Measurements from ENCODE around the gene KCNH6.

KCNH6 gene

DNA sequence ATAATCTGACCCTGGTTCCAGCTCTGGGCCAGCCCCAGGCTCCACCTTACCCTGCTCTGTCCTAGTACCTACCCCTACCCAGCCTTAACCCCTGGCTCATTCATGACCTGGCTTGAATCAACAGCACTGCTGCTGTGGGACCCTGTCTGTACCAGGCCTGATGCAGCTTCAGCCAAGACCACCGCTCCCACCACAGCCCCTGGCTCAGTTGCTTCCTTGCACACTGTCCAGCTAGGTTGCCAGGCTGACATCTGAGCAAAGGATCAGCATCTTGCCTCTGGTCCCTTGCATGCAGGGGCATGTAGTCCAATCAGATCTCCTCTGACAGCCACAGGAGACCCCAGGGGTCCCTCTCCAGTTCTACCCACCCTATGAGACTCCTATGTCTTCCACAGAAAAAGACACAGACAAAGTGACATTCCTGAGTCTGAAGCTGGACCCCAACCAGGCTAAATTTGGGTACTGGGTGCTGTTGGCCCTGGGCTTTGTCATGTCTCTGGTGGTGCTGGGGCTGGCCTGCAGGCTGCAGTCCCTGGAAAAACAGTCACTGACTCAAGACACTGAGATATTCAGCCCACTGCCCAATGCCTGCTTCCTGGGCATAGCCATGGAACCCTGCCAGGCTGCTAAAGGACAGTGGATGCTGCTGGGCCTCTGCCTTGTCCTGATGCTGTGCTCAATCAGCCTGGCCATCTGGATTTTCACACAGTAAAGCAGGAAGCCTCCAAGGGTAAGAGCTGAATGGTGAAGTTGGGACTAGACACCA is 3.9 kb upstream of the KCNH6 start:
- no peak overlapping the region for H3K4me3 ChIP-seq (ENCODE audit: low read depth, low read length)
- no peak for DNase-seq (ENCODE audit: low read depth)
- TF ChIP-seq, protein P1, sequence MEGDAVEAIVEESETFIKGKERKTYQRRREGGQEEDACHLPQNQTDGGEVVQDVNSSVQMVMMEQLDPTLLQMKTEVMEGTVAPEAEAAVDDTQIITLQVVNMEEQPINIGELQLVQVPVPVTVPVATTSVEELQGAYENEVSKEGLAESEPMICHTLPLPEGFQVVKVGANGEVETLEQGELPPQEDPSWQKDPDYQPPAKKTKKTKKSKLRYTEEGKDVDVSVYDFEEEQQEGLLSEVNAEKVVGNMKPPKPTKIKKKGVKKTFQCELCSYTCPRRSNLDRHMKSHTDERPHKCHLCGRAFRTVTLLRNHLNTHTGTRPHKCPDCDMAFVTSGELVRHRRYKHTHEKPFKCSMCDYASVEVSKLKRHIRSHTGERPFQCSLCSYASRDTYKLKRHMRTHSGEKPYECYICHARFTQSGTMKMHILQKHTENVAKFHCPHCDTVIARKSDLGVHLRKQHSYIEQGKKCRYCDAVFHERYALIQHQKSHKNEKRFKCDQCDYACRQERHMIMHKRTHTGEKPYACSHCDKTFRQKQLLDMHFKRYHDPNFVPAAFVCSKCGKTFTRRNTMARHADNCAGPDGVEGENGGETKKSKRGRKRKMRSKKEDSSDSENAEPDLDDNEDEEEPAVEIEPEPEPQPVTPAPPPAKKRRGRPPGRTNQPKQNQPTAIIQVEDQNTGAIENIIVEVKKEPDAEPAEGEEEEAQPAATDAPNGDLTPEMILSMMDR (IDR thresholded peaks at IDR 0.05; ENCODE audit: insufficient read depth, low read depth, low read length, missing control alignments) = no peak

GRCh38 chr17:63519972-63520882 is 2.9 kb upstream of the KCNH6 start:
- DNase-seq (ENCODE audit: low read depth) = no peak
- TF ChIP-seq, protein P1 (IDR thresholded peaks at IDR 0.05; ENCODE audit: insufficient read depth, low read depth, low read length, missing control alignments) = no peak
- no peak overlapping the region for H3K4me3 ChIP-seq (ENCODE audit: low read depth, low read length)

DNA sequence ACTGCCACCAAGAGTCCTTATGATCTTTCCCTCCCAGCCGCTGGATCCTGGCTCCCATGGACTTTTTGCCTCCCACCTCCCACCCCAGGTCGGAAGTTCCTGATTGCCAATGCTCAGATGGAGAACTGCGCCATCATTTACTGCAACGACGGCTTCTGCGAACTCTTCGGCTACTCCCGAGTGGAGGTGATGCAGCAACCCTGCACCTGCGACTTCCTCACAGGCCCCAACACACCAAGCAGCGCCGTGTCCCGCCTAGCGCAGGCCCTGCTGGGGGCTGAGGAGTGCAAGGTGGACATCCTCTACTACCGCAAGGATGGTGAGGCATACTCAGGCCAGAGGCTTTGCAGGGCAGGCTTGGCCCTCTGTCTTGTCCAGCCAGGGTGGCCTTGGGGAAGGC is 893 bp downstream of the KCNH6 start:
- TF ChIP-seq, protein P1 (IDR thresholded peaks at IDR 0.05; ENCODE audit: insufficient read depth, low read depth, low read length, missing control alignments) = no peak
- H3K4me3 ChIP-seq (ENCODE audit: low read depth, low read length) = no peak overlapping the region
- DNase-seq (ENCODE audit: low read depth) = no peak

DNA sequence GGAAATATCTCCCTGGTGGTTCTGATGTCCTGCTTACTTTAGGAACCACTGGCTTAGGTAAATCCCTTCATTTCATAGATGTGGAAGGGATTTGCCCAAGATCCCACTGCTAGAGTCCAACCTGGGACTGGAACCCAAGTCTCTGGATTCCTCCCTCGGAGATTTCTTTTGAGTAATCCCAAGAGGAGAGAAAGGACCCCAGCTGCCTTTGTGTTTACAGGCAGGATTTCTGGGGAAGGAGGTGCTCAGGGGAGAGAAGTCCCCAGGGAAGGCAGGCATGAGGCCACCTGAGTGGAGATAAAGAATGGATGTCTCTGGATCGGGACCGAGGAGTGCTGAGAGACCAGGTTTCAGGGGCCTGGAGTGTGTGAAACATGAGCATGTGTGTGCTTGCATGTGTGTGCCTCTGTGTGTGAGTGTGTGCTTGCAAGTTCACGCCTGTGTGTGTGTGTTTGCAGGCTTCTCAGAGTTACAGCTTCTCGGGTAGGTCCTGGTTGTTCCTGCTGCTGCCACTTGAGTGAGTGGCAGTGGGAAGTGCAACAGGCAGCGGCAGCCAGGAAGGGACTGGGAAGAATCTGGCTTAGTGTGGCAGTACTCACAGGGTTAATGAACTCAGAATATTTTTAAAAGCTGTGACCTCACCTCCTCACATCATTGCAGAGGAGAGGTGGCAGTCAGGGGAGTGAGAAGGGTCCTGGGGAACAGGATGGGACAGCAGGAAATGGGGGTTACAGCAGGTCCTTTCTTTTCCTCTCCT is 2.2 kb downstream of the KCNH6 start:
- TF ChIP-seq, protein P1 (IDR thresholded peaks at IDR 0.05; ENCODE audit: insufficient read depth, low read depth, low read length, missing control alignments) = no peak
- DNase-seq (ENCODE audit: low read depth) = no peak
- no peak overlapping the region for H3K4me3 ChIP-seq (ENCODE audit: low read depth, low read length)

DNA sequence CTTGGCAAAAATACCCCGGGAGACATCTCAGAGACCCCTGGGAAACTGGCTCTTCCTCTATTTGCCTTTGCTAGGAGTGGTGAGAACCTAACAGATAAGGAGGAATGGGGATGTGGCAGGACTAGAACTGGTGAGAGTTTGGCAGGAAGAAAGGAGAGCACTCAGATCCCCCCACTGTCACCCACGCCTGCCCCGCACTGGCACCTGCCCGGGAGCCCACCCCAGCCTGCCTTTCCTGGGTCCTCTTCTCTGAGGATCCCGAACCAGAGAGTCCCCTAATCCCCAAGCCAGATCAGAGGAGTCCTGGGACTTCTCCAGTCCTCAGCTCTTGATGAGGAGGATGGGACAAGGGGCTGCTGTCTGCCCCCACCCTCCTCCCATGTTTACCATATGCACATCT is 3.7 kb downstream of the KCNH6 start:
- TF ChIP-seq, protein P1 (IDR thresholded peaks at IDR 0.05; ENCODE audit: insufficient read depth, low read depth, low read length, missing control alignments) = no peak
- no peak overlapping the region for H3K4me3 ChIP-seq (ENCODE audit: low read depth, low read length)
- no peak for DNase-seq (ENCODE audit: low read depth)

DNA sequence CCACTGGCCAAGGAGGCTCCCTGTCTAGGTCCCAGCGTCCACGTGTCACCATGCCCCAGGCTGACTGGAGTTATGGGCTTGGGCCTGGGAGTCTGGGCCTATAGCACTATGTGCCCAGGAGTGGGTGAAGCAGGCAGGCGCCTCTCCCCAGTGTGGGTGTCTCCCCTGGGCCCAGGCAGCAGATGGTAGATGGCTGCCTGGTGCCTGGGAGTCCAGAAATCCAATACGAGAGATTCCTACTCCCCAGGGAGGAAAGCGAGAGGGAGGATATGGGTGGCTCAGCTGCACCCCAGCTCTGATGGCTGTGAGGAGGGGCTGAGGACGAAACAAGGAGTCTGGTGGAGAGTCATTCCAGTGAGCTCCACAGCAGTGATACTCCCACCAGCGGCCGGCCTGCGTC is 5.0 kb downstream of the KCNH6 start:
- DNase-seq (ENCODE audit: low read depth) = no peak
- H3K4me3 ChIP-seq (ENCODE audit: low read depth, low read length) = no peak overlapping the region
- TF ChIP-seq, protein P1 (IDR thresholded peaks at IDR 0.05; ENCODE audit: insufficient read depth, low read depth, low read length, missing control alignments) = no peak
